GM18502 (cell line): Measurements from ENCODE around the gene GCNT4.

Source experiments
- ATAC-seq: cut with Tn5 transposase; IDR thresholded peaks from one replicate; pipeline ENCODE4 v1.9.1; 2021; ENCODE audit warnings: mild to moderate bottlenecking; ENCODE audit not compliant: unreplicated experiment, poor library complexity

The GCNT4 gene

GRCh38 chr5:75051217-75051751, 1.1 kb downstream of the GCNT4 start:
- no peak for ATAC-seq

DNA sequence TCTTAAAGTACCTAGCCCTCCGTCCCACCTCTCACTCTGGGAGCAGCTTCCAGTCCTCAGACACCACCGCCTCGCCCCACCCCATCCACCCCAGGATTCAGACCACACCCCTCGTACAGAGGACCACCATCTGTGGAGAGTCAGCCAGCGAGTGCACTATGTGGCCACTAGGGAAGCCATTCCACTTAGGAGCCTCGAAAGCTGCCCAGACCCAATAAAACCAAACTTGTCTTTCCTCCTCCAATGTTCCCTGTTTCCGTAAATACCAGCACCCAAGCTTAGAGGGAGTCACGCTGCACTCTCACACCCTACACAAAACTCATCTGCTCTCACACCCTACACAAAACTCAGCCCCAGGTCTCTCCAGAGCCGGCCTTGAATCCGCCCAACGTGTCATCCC, 1.9 kb downstream of the GCNT4 start:
- ATAC-seq = no peak

GRCh38 chr5:75049456-75050351, 2.7 kb downstream of the GCNT4 start:
- no peak for ATAC-seq

GRCh38 chr5:75048457-75048953, 3.9 kb downstream of the GCNT4 start:
- ATAC-seq = no peak

DNA sequence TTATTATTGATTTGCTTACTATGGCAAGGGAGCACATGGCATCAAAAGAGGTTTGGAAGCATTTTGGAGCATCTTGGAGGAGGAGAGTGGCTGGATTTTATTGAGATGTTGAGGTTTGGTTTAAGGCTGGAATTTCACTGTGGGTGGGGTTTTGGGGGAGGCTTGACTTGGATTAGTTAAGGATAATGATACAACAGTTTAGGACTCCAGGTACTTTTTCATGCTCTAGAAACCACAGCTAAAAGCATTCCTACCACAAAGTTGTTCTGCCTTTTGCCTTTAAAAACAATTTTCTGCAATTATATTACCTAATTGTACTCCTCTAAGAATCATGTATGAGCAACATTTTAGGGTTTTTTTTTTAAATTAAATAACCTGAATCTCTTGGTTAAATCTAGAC, 5.0 kb downstream of the GCNT4 start:
- ATAC-seq = no peak

DNA sequence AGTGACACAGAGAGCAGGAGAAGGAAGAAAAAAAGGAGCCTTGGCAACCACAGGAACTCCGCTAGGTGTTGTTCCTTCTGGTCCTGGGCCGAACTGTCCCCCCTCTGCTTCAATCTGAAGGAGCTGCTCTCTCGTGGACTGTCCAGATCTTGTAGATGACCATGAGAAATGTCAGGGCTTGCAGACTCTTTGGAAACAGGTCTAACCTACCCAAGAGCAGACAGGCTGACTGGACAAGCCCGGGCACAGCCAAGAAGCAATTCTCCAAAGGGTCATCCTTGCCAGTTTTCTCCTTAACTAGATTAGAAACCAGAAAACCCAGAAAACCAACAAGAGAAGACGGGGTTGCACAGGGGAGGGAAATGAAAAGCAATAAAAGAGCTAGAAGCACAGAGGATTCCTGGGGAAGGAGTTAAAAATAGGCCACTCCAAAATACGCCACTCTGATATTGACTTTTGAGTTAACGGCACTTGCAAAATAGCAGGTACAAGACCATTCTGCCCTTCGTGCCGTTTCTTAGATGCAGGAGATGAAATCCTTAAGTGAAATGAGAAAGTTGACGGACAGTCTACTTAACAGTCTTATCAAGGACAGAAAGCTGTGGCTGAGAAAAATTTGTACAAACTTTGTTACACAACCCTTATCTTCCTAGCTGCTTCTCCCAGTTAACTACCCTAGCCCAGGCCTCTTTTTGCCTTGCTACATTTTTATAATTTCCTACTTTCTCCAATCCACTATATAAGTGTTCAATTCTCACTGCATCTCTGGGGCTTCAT, 5.8 kb downstream of the GCNT4 start:
- no peak for ATAC-seq

GRCh38 chr5:75045071-75045470, 7.3 kb downstream of the GCNT4 start:
- no peak for ATAC-seq

GRCh38 chr5:75044406-75044805, 8.0 kb downstream of the GCNT4 start:
- ATAC-seq = no peak

DNA sequence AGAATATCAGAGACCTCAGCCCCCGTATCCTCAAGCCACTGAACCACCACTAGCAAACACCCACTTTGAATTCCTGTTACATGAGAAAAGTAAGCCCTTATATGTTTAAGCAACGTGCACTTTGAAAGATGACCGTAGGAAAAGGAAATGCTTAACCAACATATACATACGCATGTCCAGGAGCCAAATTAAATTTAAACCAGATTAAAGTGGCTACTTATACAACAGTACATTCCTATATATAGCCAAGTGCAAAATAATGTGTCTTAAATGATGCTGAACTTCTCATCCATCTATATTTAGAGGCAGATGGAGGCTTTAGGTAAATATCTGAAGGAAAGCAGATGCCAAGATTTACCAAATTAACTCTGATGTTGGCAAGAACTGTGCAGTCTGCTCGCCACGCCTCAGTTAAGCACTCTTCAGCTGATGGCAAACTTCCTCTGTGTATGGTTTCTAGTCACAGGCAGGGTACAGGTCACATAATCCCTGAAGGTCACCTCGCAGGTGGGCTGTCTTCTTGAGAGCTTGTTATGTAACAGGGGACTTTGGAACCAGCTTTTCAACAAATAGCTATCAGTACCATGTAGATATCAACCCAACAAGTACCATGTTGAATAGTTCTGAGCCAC, 8.6 kb downstream of the GCNT4 start:
- no peak for ATAC-seq

- ATAC-seq = no peak
These were observed 9.8 kb downstream of the GCNT4 start for GRCh38 chr5:75042522-75042921.

GRCh38 chr5:75040973-75041372, 11.4 kb downstream of the GCNT4 start:
- no peak for ATAC-seq

- no peak for ATAC-seq
These were observed 15.3 kb downstream of the GCNT4 start for GRCh38 chr5:75037106-75037505.

DNA sequence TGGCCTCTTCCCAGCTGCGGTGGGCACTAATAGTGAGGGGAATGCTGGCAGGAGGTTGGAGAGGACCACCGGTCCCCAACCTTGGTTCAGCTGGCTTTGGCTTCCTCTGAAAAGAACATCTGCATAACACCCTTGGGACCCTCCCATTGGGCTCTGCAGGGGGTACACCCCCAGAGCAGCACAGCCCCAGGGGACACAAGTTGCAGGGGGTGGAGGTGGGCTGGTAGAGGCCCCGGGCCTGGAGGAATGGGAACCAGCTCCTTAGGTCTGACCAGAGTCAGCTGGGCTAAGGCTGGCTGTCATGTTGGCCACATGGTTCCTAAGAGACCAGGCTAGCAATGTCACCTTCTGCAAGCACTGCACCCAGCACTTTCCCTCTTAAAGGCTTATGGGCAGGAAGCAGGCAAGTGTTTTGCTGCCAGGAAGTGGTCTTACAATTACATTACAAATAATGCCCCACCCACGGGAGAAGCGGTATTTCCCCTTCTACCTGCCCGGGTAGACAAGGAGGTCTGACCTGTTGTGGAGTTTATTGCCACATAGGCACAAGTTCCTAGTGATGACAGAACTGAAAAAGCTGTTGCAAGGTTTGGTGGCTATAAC, 18.1 kb downstream of the GCNT4 start:
- no peak for ATAC-seq

GRCh38 chr5:75031366-75031765, 21.0 kb downstream of the GCNT4 start:
- ATAC-seq = no peak

DNA sequence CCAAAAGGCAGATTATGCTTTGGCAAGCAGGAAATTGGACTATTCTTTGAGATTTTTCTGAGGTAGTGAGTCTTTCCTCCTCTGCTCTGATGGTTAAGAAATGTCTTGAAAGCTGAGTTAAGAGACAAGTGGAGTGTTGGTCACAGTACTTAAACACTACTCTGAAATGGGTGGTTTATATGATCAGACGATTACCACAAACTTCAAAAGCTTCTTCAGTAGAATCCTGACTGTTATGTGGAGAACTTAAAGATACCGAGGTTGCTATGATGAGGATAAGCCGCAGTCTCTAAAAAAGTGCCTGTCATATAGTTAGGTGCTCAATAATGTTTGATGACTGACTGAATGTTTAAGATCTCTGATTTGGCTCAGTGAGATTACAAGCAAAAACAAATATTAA, 24.3 kb downstream of the GCNT4 start:
- ATAC-seq = no peak

- ATAC-seq = no peak
These were observed 28.8 kb downstream of the GCNT4 start for GRCh38 chr5:75023368-75024159.

- ATAC-seq = no peak
These were observed 30.6 kb downstream of the GCNT4 start for GRCh38 chr5:75021800-75022199.

DNA sequence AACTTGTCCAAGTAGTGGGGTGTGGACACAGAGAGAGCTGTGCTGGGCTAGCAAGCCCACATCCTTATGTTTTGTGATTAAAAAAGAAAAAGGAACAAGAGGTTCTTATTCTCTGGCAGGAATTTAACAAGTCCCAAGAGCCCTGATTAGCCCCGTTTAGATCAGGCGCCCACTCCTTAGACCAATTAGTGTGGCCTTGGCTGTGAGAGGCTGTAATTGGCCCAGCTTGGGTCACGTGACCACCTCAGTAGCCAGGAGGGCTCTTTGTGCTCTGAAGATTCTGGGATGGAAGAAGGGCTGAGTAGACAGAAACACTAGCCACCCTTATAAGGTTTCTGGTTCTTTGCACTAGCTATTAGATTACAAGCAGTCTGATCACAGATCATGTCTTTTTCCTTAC, 31.1 kb downstream of the GCNT4 start:
- no peak for ATAC-seq

GRCh38 chr5:75020016-75020656, 32.2 kb downstream of the GCNT4 start:
- ATAC-seq = no peak
